NCI-H128 (cell line): ENCODE measurements around the gene HPX.

Source experiments
- DNase-seq: peaks from one replicate; lab custom pipeline; 2025; ENCODE audit not compliant: unreplicated experiment; lab: John Stamatoyannopoulos, UW

HPX gene

DNA sequence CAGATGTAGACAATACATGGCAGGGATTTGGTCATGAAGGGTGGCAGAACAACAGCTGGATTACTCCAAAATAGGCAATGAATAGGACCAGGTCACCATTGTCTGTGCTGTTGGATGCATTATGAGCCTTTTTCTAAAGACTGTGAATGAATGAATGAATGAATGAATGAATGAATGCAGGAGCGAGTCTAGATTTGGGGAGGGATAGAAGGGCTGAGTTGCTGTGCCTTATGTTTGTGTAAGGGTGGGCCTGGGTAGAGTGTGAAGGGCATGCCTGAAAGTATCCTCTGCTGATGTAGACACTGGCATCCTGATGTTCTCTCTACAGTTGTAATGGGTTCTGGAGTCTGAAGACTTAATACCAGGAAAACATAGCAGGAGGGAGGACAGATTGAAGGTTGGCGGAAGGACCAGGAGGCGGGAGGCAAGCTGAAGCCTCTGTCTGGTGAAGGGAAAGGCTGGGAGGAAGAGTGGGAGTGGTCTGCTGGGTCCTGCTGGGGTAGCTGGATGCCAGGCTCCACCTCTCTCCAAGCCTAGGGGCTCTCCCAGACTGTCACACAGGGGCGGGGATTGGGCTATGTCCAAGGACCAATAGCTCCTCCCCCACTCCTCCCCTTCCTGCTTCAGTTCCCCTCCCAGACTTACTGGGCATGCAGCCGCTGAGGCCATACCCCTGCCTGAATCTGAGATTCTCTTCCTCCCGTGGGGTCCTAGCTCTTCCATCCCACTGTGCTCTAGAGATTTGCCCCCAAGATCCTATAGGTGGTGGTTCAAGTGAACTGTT, 28.1 kb upstream of the HPX start:
- DNase-seq = no peak

DNA sequence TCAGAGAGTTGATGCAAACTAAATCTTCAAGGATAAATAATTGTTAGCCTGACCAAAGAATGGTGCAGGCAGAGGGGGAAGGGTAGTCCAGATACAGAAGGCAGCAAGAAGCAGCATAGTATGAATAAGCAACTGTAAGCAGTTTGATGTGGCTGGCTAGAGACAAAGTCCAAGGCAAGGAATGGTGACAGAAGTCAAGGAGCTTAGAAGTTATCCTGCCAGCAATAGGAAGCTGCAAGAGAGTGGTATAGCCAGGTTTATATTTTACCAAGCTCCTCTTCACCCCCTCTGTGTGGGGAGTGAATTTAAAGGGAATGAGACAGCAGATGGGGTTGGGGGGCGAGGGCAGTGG, 18.3 kb upstream of the HPX start:
- DNase-seq = no peak

DNA sequence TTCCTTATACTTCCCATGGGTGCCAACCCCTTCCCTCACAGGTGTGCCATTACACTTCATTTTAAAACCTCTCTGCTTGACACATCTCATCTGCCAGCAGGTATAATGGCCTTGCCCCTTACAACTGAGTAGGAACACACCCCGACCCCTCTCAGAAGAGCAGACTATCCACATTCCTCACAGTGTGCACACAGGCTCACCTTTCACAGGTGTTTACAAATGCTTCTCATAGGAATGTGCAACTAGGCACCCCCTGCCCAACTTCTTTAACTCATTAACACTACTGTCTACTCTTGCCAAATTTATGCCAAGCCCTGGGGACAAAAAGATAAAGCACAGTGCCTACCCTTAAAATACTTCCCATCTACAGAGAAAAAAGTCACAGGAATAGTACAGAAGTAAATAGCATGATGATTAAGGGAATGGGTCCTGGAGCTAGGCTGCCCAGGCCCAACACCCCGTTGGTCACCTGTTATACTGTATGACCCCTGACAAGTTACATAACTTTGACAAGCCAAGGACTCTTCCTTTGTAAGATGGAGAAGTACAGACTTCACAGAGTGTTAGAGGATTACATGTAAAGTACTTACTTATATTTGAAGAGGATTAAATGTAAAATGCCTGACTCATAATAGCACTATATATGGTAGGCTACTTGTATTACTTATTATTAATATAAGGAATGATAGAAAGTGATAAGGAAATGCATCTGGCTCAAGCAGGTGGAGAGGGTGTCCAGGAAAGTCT, 17.7 kb upstream of the HPX start:
- no peak for DNase-seq

DNA sequence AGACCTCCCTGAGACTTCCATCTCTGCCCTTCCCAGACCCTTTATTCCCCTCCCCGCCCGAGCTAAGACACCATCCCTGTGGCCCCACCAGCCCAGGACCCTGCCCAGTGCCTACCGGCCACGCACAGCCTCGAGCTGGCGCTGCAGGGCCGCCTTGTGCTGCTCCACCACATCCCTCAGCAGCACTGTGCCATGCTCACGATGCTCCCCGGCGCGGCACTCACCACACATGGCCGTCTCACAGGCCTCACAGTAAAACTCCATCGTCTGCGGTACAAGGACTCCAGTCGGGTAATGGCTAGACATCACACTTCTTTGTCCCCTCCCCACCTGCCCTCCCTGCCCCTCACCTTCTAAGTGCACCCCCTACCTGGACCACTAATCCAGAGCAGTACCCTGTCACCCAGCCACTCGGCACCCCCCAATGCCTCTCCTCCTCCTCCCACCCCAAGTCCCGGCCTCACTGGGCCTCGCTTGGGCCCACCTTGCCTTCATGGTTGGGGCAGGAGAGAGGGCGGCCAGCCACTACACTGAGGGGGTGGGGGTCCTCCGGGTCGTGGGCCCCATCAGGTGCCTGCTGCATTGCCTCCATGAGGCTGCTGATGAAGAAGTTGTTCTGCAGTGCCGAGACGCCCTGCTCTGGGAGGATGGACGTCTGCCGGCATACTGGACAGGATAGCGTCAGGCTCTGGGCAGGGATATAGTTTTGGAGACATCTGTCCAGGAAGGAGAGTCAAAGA, 17.0 kb upstream of the HPX start:
- DNase-seq = no peak

DNA sequence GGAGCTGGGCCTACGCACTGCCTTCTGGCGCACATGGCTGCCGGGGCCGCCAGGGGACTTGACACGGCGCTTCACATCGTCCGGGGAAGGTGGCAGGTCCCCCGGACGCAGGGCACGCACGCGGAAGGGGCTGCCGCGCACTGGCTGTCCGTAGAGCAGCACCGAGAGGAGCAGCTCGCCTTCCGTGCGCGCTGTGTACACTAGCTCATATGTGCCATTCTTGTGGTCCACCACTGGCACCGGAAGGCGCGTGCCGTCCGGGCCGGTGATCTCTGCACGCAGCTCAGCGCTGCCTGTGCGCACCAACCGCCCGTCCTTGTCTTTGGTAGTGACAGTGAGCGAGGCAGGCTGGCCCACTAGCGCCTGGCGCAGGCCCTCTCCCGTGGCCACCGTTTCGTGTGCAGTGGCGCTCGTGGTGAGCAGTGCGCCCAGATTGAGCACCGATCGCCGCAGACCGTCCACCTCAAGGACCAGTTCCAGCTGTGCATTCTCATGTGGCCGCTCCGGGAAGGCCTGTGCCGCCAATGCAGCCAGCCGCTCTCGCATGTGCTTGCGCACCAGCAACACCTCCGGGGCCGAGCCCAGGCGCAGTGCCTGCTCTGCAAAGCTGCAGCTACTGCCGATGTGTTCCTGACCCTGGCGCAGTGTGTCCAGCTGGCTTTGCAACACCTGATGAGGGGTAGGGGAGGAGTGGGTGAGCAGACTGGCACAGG, 15.7 kb upstream of the HPX start:
- DNase-seq = no peak

DNA sequence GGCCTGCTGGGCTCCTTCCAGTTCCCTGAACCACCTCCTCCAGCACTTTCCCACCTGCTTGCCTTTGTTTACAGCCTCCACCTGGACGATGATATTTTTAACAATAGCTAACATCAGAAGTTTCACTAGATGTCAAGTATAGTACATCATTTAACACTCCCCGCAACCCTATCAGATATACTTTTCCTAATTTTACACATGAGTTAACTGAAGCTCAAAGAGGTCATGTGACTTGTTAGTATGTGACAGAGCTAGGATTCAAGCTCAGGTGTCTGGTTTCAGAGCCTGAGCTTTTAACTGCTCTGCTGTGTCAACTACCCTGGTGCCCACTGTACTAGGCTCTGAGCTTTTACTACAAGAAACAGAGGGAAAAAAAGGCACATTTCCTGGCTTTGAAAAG, 14.3 kb upstream of the HPX start:
- DNase-seq = no peak

DNA sequence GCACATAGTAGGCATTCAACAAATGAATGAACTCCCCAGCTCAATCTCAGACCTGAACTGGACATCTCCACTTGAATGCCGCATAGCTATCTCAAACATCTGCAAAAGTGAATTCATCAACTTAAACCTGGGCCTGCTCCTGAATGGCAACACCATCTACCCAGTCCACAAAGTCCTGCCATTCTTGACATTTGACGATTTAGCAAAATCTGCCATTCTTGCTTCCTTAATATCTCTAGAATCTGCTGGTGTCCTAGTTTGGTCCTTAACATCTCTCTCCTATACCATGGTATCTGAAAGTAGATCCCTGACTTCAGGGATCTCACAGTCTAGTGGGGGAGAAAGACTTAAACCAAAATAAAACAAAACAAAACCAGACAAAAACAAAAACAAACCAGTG, 12.4 kb upstream of the HPX start:
- no peak for DNase-seq

DNA sequence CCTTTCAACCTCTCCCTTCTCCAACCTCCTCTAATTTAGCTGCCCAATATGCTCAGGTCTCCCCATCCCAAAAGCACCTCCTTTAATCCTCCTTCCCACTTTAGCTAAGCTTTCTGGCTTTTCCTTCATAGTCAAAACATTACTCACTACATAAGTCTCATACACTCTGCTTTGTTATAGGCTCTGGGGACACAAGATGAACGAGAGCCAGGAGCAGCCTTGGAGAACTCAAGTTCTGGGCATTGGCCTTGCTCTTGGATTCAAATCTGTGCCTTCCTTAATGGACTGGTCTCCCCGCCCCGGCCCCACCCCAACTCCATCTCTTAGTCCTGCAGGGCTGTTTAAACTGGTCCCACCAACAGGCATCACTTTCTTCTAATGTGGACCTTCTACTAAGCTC, 11.4 kb upstream of the HPX start:
- no peak for DNase-seq

DNA sequence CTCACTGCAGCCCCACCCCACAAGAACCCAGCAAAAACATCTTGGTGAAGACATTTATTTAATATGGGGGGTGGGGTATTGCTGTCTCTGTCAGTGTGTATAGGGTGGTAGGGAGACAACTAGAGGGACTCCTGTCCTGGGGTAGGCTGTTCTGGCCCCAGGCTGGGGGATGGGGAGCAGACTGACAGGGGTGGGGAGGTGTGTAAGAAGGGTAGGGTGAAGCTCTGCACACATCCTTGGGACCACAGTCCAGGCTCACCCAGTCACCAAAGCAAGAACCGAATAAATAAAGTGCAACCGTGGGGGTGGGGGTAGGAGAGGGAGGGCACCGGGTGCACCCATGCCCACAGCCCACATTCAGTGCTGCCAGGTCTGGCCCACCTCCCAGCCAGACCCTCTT, 7.8 kb upstream of the HPX start:
- DNase-seq = no peak

DNA sequence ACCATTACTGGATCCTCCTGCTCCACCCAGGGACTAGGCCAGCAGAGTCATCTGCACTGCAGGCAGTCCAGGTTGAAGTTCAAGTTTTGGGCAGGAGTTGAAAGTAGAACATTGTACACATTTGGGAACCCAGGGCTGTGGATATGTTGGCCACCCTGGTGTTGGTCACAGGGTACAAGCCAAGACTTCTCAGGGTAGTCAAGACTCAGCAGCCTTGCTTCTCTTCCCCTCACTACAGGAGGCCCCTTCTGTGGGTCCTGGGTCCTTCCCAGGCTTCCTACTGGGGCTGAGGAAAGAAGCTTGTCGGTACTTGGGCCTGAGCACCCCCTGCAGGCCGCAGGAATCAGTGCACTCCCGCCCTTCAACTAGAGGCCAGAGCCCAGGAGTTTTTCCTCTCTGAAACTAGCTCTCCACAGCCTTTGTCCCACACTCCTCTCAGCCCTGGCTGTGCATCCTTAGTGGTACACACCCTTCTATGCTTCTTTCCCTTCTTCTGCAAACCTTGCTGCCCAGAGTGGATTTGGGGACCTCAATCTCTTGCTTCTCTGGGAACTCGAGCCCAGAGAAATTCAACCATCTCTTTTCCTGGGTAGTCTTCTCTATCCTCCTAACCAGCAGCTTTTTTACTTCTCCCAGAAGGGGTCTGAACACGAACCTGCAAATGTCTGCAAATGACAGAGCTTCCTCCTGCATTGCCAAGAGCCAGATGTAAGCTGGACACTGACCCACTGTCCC, 2.6 kb upstream of the HPX start:
- no peak for DNase-seq

DNA sequence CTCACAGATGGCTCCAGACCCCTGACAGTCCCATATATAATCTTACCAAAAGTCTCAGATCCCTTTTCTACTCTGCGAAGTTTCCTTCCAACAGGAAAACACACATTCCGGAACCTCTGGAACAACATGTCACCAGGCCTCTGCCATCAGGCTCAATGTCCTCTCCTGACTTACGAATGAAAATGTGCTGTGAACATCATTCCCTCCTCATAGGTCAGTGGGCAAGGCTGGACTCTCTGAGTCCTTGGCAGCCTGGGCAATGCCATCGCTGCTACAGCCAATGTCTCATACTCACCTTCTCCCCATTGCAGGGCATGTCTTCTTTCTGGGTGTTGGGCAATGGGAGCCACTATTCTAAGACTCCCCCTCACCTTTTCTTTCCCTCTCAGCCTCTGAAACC, 1.7 kb upstream of the HPX start:
- DNase-seq = no peak

DNA sequence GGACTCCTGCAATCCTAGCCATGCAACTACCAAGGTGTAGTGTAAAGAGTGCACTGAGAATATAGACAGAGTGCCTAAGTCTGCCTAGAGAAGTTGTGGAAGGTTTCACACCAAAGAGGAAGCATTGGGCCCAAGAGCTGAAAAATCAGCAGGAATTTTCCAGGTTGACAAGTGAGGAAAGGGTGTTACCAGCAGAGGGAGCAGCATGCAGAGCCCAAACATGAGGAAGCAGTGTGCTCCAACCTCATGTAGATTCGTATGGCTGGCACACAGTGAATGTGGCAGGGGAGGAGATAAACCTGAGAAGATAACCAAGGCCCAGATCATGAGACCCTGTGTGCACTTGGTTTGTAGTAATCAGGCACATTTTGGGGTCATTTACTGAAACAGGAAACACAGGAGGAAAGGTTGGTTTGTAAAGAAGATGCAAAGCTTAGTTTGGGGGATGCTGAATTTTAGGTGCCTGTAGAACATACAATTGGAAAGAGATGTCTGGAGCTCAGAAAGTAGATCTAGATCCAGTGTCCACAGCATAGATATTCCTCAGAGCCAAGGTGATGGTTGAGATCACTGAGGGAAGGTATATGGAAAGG, 1.7 kb downstream of the HPX start:
- DNase-seq = peak; percentile 36

DNA sequence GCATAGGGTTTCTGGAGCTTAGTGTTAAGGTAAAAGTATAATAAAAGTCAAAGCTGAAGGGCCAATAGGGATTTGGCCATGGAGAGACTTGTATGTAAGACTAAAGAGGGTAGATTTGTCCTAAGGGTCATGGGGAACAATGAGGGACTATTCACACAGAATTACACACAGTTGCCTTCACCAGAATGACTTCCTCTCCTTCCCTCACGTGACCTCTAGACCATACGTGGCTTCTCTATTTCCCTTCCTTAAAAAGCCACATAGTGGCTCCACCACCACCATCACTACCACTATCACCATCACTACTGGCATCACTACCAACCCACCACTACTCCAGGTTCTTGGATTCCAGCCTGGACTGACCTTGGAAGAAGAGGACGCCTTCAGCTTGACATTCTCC, 2.8 kb downstream of the HPX start:
- DNase-seq = no peak

DNA sequence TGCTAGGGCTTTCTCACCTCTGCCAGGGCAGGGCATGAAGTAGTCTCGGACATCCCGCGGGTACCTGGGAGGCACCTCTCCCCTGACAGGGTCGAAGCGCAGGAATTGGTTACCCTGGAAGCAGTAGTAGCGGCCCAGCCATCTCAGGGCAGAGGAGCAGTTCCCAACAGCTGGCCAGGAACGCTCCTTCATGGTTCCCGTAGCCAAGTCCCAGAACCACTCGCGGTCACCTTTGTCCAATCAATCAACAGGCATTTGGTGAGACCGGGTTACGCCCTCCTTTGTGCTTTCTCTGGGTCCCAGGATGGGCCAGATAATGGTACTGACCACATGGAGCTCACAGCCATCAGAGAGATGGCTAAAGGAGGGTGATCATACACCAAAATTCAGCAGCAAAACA, 3.4 kb downstream of the HPX start:
- DNase-seq = no peak

DNA sequence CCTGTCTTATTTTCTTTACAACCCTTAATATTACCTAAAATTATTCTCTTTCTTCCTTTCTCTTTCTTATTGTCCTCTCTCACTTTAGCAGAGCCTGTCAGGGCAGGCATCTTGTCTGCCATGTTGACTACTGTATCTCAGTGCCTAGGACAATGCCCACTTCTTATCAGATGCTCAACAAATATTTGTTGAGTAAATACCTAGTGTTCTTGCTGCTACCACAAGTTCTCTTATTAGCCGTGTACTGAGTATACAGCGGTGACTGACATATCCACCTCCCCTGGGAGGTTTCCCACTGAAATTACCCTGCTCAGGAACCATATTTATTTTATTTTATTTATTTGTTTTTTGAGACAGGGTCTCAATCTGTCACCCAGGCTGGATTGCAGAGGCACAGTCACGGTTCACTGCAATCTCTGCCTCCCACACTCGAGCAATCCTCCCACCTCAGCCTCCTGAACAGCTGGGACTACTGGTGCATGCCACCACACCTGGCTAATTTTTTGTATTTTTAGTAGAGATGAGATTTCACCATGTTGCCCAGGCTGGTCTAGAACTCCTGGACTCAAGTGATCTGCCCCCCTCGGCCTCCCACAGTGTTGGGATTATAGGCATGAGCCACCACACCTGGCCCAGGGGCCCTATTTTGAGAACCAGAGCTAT, 6.7 kb downstream of the HPX start:
- DNase-seq = no peak

DNA sequence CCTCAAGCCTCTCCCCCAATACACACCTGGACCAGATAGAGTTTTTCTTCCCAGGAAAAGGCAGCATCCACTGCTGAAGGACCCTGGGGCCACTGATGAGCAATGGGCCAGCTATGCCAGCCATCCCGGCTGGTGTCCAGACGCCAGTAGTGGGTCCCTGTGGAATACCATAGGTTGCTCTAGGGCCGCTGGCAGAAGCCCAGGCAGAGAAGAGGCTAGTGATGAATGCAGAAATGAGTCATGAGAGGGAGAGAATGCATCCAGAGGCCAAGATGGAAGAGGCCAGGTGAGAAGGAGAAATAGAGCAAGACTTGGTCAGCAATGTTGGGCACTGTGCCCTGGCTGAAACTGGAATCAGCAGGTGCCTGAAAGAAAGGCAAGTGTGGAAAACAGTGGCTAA, 8.9 kb downstream of the HPX start:
- DNase-seq = no peak

DNA sequence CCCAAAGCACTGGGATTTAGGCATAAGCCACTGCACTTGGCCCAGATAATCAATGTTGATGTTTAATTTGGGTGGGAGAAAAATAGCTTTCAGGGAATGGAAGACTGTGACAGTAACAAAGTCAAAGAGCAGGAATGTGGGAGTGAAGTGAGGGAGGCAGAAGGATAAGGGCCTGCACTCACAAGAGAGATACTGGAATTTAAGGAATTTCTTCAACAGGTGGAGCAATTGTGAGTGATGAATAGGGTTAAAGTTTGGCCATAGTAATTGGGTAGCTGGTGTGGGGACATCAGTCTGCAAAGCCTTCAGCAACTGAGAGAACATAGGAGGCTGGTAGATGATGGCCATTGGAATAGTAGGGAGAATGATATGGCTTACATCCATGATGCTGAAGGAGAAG, 13.3 kb downstream of the HPX start:
- no peak for DNase-seq

DNA sequence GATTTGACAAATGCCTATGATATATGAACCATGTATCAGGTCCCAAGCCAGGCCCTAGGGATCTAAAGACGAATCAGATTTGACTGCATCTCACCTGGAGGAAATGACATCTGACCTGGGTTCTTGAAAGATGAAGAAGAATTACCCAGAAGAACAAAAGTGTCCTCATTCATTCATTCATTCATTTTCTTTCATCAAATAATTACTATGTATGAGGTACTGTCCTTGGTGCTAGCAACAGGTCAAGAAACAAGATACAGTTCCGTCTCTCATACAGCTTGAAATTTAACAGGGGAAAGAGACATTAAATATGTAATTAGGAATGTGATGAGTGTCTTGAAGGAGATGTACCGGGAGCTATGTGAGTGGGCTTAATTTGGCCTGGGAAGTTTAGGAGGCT, 20.1 kb downstream of the HPX start:
- no peak for DNase-seq

DNA sequence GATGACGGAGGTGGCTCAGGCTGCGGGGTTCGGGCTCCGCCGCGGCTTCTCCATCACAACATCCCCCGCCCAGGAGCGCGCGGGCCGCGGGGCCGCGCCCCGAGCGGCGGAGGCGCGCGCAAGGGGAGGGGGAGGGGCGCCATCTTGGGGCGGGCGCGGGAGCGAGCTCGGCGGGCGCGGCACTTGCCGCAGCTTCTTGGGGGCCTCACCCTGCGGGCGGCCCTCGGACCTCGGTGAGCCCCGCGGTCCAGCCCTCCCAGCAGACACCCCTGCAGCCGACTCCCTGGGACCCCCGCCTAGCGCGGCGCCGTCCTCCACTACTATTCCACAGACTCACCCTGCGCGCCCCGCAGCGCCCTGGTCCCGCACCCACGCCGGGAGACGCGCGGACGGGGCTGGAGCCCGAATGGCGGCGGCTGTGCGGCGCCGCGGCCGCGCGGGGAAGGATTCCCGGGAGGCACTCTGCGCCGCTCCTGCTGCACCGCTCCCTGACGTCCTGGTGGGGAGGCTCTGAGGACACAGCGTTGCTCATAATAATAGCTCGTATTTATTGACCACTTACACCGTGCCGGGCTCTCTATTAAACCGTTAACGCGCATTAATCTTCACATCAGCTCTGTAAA, 21.7 kb downstream of the HPX start, which contains the start of gene APBB1:
APBB1 (minus strand) TSS at position 86 of the 623 bp plus-strand sequence. CDS start 7,747 bp downstream, outside the sequence.
- no peak for DNase-seq
